ENCODE measurements around the gene SLC25A44.
"Not testable (repeated sequence)": the region's sequence is repeated elsewhere in the genome, so short reads cannot be mapped to it uniquely, and the experiment has no call there.

The SLC25A44 gene

DNA sequence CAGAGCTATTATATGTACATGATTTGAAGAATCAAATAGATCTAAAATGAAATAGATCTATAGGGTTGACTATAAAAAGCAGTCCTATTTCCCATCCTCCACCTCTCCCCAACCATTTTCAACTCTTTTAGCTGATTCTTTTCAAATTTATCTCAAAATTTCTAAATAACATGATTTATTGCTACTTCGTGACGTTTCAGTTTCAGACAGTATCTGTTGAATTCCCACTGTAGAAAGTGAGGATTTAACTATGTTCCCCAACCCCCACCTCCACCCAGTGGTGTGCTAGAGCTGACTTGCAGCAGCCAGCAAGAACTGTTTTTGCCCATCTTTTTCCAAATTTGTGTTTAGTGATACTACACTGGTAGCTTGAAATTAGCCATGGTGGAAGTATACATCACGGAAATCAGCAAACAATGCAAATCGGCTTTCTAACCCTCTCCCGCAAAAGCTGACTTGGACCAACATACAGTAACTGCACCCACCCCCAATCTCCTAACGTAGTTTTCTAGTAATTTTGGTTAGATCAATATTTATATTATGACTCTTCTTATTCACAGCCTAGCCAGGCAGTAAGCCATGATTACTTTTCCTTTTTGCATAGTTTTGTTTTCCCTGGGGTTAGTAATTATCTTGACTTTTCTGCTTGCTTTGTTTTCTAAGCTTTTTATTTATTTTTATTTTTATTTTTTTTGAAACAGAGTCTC is 29.6 kb upstream of the SLC25A44 start:
- no peak for DNase-seq

DNA sequence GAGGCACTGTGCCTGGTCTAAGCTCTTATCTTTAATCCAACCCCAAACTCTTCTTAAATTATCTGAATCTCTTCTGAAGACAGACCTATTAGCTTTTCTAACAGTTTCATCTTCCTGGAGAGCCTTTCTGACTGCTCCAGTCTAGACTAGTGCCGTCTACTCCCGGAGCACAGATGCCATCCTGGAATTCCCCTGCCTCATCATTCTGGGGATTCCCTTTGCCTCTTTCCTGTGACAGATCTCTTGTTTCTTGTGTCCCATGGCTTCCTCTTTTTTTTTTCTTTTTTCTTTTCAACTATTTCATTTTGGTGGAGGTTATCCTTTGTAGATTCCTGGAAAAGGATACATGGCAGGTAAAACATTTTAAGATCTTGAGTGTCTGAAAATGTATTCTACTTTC is 28.8 kb upstream of the SLC25A44 start:
- DNase-seq: no peak

DNA sequence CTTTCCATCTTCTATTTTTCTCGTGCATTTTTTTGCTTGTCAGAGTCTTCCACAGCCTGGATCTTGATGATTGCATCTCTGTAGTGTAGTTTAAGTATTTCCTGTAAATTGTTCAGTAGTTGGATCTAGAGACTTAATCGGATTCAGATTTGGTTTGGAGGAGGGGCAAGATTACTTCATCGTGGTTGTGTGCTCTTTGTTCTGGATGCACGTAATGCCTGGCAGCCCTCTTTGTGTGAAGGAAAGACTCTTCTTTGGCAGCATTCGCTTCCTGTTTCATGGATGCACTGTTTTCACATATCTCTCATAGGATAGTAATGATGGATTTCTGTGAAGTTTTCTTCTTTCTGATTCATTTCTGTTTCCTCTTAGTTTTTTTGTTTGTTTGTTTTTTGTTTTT is 26.4 kb upstream of the SLC25A44 start:
- DNase-seq: no peak

DNA sequence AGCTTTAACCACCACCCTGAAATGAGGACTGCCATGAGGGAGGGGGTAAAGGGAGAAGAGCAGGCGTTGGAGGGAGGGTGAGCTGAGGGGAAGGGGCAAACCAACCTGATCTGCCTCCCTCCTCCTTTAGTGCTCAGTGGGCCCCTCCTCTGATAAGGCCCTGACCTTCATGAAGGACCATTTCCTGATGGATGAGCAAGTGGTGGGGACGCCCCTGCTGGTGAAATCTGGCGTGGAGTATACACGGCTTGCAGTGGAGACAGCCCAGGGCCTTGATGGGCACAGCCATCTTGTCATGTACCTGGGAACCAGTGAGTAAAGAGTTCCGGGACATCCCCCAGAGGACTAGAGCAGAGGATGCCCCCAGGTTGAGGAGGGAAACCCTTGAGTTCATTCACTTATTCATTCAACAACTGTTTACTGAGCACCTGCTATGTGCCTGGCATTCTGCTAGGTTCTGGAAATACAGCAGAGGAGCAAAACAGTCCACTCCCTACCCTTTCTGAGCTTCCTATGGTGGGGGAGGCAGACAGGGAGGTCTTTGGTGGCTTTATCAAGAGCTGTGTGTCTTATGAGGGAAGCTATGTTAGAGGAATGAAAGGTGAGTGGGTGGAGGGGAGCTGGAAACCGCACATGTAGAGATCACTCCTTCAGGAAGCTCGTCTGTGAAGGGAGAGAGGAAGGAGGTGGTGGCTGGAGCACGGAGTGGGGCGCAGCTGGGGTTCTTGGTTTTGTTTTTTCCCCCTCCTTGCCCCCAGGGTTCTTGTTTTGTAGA is 21.0 kb upstream of the SLC25A44 start:
- DNase-seq: no peak

DNA sequence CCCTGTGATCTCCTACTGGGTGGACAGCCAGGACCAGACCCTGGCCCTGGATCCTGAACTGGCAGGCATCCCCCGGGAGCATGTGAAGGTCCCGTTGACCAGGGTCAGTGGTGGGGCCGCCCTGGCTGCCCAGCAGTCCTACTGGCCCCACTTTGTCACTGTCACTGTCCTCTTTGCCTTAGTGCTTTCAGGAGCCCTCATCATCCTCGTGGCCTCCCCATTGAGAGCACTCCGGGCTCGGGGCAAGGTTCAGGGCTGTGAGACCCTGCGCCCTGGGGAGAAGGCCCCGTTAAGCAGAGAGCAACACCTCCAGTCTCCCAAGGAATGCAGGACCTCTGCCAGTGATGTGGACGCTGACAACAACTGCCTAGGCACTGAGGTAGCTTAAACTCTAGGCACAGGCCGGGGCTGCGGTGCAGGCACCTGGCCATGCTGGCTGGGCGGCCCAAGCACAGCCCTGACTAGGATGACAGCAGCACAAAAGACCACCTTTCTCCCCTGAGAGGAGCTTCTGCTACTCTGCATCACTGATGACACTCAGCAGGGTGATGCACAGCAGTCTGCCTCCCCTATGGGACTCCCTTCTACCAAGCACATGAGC is 17.2 kb upstream of the SLC25A44 start:
- no peak for DNase-seq

DNA sequence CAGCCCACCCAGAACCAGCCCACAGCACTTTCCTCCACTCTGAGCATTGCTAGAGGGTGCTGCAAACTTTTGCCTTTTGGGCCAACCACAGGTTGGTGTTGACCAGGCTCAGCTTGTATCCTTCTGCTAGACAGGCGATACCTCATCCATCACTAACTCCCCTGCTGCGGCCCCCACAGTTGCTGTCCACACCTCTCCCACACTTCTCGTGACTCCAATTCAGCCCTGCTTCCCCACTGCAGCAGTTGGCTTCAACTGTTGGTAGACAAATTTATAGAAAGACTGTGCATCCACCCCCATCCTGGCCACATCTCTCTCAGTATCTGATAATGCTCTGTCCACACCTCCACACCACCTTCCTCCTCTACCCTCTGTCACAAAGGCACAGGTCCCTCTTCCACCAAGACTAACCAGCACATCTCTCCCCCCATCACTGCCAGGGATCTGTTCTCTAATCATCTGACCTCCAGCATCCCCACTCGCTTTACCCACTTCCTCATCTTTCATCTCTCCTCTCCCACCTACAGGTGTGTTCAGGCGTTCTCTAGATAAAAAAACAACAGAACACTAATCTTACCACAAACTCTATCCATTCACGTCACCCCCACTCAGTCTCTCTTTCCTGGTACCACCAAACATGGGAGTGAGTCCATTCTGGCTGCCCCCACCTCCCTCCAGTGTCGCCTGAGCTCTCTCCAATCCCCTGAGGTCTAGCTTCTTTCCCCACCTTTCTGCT is 15.8 kb upstream of the SLC25A44 start:
- DNase-seq: peak; percentile 29

DNA sequence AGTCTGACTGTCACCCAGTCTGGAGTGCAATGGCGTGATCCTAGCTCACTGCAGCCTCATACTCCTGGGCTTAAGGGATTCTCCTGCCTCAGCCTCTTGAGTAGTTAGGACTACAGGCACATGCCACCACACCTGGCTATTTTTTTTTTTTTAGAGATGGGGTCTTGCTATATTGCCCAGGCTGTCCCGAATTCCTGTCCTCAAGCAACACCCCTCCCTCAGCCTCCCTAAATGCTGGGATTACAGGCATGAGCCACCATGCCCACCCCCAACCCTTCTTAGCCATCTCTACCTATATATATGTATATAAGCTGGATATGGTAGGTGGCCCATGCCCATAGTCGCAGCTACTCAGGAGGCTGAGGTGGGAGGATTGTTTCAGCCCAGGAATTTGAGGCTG is 13.4 kb upstream of the SLC25A44 start:
- no peak for DNase-seq

DNA sequence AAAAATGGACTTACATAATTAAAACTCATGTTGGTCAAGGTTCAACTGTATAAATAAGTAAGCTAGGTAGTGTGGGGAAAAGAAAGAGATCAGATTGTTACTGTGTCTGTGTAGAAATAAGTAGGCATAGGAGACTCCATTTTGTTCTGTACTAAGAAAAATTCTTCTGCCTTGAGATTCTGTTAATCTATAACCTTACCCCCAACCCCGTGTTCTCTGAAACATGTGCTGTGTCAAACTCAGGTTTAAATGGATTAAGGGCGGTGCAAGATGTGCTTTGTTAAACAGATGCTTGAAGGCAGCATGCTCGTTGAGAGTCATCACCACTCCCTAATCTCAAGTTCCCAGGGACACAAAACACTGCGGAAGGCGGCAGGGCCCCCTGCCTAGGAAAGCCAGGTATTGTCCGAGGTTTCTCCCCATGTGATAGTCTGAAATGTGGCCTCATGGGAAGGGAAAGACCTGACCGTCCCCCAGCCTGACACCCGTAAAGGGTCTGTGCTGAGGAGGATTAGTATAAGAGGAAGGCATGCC is 12.4 kb upstream of the SLC25A44 start:
- DNase-seq: not testable (repeated sequence)

DNA sequence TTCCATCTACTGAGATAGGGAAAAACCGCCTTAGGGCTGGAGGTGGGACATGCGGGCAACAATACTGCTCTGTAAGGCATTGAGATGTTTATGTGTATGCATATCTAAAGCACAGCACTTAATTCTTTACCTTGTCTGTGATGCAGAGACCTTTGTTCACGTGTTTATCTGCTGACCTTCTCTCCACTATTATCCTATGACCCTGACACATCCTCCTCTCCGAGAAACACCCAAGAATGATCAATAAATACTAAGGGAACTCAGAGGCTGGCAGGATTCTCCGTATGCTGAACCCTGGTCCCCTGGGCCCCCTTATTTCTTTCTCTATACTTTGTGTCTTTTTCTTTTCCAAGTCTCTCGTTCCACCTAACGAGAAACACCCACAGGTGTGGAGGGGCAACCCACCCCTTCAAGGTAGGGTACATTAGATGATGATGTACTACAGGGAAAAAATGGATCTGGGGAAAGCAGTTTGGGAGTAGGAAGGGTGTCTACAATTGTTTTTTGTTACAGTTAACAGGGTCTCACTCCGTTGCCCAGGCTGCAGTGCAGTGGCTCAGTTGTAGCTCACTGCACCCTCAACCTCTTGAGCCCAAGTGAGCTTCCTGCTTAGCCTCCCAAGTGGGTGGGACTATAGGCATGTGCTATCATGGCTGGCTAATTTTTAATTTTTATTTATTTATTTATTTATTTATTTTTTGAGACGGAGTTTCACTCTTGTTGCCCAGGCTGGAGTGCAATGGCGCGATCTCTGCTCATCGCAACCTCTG is 11.7 kb upstream of the SLC25A44 start:
- DNase-seq: not testable (repeated sequence)

DNA sequence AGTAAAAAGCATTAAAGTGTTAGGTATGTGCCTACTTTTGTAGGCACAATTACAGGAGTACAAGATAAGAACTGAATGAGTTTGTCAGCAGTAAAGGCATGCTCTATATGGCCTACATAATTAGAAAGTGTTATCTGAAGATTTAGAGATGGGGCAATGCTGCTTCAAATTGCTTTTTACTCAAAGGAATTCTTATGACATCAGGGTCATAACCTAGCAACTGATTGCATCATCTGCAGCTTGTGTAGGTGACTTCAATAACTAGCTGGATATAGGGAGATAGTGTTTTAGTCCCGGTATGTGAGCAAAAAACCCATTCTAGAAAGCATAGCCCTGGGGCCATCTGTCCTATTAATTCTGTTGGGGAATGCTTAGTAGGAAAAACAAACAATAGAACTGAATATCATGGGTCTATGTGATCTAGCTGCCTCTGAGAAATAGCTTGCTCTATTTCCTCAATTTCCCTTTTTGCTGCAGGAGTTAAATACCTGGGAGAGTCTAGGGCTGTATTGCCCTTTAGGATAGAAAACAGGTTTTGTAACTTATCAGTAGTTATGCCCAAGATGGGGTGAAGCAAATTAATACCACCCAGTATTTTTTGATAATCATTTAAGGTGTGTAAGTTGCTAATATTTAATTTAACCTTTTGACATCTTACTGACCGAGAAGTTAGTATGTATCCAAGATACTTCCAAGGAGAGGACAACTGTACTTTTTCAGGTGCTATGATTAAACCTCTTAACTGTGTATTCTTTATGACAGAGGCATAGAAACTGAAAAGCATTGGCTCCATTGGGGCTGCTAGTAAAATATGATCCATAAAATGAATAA is 7.3 kb upstream of the SLC25A44 start:
- not testable (repeated sequence) for DNase-seq

DNA sequence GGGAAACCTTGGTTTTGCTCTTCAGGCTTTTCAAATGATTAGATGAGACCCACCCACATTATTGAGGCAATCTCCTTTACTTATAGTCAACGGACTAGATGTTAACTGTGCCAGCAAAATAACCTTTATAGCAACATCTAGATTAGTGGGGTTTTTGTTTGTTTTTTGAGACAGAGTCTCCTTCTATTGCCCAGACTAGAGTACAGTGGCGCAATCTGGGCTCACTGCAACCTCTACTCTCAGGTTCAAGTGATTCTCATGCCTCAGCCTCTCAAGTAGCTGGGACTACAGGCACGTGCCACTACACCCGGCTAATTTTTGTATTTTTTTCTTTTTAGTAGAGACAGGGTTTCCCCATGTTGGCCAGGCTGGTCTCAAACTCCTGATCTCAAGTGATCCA is 3.6 kb upstream of the SLC25A44 start:
- DNase-seq: not testable (repeated sequence)

DNA sequence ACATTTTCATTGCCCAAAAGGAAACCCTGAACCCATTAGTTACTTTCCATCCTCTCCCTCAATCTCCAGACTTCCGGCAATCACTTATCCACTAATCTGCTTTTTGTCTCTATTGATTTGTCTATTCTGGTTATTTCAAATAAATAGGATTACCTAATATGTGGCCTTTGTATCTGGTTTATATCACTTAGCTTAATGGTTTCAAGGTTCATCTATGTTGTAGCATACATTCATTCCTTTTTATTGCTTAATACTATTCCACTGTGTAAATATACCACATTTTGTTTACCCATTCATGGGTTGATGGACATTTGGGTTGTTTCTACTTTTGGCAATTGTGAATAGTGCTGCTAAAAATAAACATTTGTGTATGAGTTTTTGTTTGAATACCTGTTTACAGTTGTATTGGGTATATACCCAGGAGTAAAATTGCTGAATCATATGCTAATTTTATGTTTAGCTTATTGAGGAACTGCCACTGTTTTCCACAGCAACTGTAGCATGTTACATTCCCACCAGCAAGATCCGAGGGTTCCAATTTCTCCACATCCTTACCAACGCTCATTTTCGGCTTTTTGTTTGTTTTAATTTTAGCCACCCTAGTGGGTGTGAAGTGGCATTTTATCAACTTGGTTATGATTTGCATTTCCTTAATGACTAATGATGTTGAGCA is 2.5 kb upstream of the SLC25A44 start:
- DNase-seq: no peak

DNA sequence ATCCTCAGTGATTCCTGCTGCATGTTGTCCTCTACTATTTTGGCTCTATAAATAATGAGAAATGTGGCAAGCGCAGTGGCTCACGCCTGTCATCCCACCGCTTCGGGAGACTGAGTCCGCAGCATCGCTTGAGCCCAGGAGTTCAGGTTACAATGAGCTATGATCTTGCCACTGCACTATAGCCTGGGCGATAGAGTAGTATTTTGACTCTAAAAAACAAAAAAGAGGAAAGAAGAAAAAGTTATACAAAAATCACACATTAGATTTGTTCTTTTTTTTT is 756 bp upstream of the SLC25A44 start:
- no peak for DNase-seq

DNA sequence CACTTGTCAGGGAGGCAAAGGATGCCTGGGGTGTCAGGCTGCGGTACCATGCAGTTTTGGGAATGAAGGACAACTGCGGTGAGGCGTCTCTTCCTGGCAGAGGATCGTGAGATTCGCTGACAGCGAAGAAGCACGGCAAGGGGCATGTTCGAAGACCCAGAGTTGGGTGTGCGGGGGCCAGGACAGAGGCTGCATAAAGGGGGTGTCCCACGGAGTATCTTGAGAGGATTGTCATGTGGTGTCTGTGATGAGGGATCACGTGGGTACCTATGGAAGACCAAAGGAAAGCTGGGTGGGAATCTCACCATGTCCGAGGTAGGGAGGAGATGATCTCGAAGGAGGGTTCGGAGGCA is 372 bp downstream of the SLC25A44 start:
- DNase-seq: no peak

DNA sequence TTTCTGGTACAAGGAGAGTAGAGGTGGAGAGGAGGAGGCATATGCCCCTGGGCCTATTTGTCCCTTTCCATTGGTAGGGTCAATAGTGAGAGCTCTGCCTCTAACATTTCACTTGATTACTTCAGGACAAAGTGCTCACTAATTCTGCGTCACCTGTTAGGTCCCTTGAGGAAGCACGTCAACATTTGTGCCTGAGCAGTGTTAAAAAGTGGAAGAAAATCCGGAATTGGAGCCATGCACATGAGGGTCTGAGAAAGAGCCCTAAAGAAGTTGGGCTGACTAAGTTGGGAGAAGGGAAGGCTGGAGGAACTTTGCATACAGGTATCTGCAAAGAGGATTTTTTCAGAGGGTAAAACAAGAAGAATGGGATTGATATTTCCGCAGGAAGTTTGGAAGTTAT is 1.9 kb downstream of the SLC25A44 start:
- DNase-seq: no peak

DNA sequence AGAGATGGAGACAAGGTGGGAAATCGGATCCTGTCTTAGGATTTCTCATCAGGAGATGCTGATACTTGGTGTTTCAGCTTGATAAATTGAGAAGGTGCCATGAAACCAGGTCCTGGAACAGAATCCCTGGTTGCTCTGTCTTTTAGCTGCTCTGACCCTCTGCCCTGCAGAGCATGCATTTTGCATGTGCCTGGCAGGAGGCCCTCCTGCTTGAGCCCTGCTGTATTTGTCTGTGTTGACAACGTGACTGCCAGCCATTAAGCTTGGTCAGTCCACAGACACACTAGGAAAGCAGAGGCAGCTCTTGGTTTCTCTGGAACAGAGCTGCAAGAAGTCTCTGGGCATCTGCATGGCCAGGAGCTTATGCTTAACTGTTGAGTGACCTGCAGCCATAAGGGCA is 2.5 kb downstream of the SLC25A44 start:
- DNase-seq: no peak

DNA sequence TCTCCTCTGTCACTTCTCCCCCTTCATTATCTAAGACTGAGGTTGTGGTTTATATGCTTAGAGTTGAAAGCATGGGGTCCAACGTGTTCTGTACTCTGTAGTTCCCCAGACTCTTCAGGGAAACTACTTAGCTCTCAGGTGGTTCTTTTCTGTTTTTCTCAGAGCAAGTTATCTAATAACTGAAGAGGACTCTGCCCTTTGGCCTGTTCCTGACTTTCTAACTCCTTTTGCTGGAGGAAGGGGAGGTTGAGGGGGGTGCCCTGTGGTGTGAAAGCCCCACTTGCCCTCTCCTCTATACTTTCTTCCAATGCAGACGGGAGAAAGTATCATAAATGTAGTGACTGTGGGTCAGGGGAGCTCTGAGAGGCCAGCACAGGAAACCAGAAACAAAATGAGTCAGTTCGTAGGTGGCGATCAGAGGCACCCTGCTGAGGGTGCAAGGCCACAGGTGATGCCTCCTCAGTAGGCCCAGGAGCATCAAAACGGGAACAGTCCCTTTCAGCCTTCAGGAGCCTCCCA is 5.0 kb downstream of the SLC25A44 start:
- peak; percentile 18 for DNase-seq

DNA sequence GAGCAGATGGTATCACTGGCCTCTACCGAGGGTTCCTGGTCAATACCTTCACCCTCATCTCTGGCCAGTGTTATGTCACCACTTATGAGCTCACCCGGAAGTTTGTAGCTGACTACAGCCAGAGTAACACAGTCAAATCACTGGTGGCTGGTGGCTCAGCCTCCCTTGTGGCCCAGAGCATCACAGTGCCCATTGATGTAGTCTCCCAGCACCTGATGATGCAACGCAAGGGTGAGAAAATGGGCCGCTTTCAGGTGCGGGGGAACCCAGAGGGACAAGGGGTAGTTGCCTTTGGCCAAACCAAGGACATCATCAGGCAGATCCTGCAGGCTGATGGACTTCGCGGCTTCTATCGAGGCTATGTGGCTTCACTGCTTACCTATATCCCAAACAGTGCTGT is 6.1 kb downstream of the SLC25A44 start:
- DNase-seq: no peak

DNA sequence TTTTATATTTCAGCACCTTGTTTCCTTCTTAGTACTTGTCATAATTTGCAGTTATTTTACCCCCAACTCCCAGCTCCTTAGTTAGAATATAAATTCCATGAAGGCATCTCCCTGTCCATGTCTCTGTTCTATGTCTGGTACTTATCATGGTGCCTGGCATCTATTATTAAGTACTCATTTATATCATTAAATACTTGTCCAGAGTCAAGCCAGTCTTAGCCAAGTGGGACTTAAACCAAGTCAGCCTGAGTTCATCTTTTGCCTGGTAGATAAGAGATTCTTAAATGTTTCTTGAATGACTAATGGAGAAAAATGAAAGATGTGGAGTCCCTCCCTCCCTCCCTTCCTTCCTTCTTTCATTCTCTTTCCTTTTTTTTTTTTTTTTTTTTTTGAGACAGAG is 9.4 kb downstream of the SLC25A44 start:
- no peak for DNase-seq

DNA sequence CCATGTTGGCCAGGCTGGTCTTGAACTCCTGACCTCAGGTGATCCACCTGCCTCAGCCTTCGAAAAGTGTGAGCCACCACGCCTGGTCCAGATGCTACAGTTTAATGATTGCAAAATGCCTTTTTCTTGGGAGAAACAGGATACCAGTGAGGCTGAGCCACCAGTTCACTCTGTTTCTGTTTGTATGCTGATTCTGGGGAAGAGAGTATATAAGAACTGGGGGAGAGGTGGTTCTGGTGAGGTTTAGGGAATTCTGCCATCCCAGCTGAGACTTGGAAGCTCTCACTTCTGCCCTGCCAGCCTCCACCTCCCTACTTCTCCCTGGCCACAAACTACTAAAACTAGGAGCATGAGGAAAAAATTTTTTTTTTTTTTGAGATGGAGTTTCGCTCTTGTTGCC is 10.8 kb downstream of the SLC25A44 start:
- DNase-seq: no peak

DNA sequence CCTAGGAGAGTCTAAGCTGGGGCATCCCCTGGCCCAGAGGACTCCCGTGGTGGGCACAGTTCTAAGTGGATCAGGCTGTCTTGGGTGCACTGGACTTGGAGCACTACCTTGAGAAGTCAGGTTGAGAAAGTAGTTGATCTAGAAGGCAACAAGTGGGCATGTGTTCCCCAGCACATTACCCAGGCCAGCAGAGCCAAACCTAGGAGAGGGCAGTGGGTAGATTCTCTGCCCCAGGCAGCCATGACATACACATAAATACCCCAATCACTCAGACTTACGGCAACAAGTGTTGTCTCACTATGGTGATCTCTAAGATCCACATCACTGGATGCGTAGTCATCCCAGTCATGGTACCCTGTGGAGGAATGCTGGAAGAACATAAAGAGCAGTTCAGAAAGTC is 17.3 kb downstream of the SLC25A44 start:
- DNase-seq: no peak

Data from CD4-positive, alpha-beta T cell treated with Interleukin-6 for 4 hours (primary cell).